Measurements from ENCODE around the gene C1QTNF6. TPM values are rescaled to one million over a fixed set of nuclear protein-coding genes. Genes with fewer than 3 reads are reported as not detected.

The C1QTNF6 gene
- polyA plus RNA-seq, 1 donor (not counting 4 experiments of a cell fraction or from before 2014, with no cell fraction given): 17.1 TPM

DNA sequence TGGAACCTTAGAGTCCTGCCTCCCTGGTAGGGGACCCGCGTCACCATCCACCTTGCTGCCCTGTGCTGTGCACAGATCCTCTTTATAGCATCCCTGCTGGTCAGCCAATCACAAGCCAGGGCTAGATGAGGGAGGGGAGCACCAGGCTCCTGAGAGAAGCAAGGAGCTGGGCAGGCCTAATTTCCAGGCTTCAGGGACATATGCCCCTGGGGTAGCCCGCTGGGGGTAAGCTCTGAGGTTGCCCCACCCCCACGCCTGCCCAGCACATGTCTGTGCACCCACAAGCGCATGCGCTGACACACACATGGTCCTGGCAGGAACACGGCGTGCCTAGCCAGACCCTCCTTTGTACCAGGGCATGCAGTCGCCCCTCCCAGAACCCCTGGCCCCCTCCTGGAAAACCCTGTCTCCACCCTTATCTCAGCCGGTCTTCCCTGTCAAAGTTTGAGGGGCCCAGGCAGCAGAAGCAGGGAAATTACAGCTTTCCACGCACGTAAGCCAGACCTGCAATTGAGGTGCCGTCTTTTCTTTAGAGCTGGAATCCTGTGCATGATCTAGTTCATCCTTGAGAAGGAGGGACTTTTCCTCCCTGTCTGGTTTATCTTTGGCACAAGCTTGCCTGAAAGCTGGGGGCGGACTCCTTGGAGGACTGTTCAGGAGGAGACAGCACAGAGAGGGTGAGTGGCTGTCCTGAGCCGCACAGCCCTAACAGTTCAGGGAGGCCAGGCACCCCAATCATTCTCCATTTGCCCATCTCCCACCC is 22.2 kb upstream of the C1QTNF6 start:
- Histone ChIP-seq H2AFZ (ENCODE audit: control insufficient read depth, low read length) (no peak overlapping the region), H3K9ac (ENCODE audit: control insufficient read depth, extremely low read depth, insufficient read depth, low read length) (no peak overlapping the region), H3K4me3 (ENCODE audit: control insufficient read depth in 2 of 3, extremely low read depth in 1 of 3, insufficient read depth in 2 of 3, low read depth in 1 of 3, low read length in 3 of 3) (no peak overlapping the region), H4K20me1 (ENCODE audit: control insufficient read depth, extremely low read depth, insufficient read depth, low read length) (no peaks in the 10 kb centered on the region), H3K9me1 (ENCODE audit: control insufficient read depth, extremely low read depth, insufficient read depth, low read length) (no peaks in the 10 kb centered on the region), H3K9me3 (ENCODE audit: control insufficient read depth, low read depth, low read length) (no peaks in the 10 kb centered on the region), H3K27ac (ENCODE audit: control insufficient read depth, insufficient read depth, low read length) (no peak overlapping the region), H3K27me3 (ENCODE audit: control insufficient read depth, extremely low read depth, insufficient read depth, low read length) (peaks cover 31% of the 10 kb centered on the region), H3K4me2 (ENCODE audit: control insufficient read depth, extremely low read depth, insufficient read depth, low read depth, low read length) (no peak overlapping the region), H3K36me3 (ENCODE audit: control insufficient read depth in 2 of 2, extremely low read depth in 1 of 2, insufficient read depth in 2 of 2, low read length in 2 of 2) (no peaks in the 10 kb centered on the region), H3K4me1 (ENCODE audit: control insufficient read depth, extremely low read depth, insufficient read depth, low read length) (no peaks in the 10 kb centered on the region), H3K79me2 (ENCODE audit: control insufficient read depth, insufficient read depth, low read length) (no peaks in the 10 kb centered on the region)
- FAIRE-seq (no peak), DNase-seq (ENCODE audit: low read depth, low spot score) (no peak)
- dilution Hi-C loops (cut with MboI; ENCODE audit: extremely low pct_ligation_motif_present, low sequenced_read_pairs): no loop called here
- TF ChIP-seq EZH2 (IDR thresholded peaks at IDR 0.05; ENCODE audit: low read length): no peak
- TF ChIP-seq, protein P1, sequence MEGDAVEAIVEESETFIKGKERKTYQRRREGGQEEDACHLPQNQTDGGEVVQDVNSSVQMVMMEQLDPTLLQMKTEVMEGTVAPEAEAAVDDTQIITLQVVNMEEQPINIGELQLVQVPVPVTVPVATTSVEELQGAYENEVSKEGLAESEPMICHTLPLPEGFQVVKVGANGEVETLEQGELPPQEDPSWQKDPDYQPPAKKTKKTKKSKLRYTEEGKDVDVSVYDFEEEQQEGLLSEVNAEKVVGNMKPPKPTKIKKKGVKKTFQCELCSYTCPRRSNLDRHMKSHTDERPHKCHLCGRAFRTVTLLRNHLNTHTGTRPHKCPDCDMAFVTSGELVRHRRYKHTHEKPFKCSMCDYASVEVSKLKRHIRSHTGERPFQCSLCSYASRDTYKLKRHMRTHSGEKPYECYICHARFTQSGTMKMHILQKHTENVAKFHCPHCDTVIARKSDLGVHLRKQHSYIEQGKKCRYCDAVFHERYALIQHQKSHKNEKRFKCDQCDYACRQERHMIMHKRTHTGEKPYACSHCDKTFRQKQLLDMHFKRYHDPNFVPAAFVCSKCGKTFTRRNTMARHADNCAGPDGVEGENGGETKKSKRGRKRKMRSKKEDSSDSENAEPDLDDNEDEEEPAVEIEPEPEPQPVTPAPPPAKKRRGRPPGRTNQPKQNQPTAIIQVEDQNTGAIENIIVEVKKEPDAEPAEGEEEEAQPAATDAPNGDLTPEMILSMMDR (optimal IDR thresholded peaks at IDR 0.05 in 1 of 3, IDR thresholded peaks at IDR 0.05 in 1 of 3, conservative IDR thresholded peaks at IDR 0.05 in 1 of 3; ENCODE audit: extremely low read depth in 1 of 3, insufficient read depth in 2 of 3, low read length in 3 of 3): no peak

GRCh38 chr22:37209140-37209845 is 21.2 kb upstream of the C1QTNF6 start:
- Histone ChIP-seq H2AFZ (ENCODE audit: control insufficient read depth, low read length) (no peak overlapping the region), H4K20me1 (ENCODE audit: control insufficient read depth, extremely low read depth, insufficient read depth, low read length) (no peaks in the 10 kb centered on the region), H3K9me3 (ENCODE audit: control insufficient read depth, low read depth, low read length) (no peaks in the 10 kb centered on the region), H3K27me3 (ENCODE audit: control insufficient read depth, extremely low read depth, insufficient read depth, low read length) (peaks cover 31% of the 10 kb centered on the region), H3K79me2 (ENCODE audit: control insufficient read depth, insufficient read depth, low read length) (no peaks in the 10 kb centered on the region), H3K4me3 (ENCODE audit: control insufficient read depth in 2 of 3, extremely low read depth in 1 of 3, insufficient read depth in 2 of 3, low read depth in 1 of 3, low read length in 3 of 3) (no peak overlapping the region), H3K36me3 (ENCODE audit: control insufficient read depth in 2 of 2, extremely low read depth in 1 of 2, insufficient read depth in 2 of 2, low read length in 2 of 2) (no peaks in the 10 kb centered on the region), H3K9ac (ENCODE audit: control insufficient read depth, extremely low read depth, insufficient read depth, low read length) (no peak overlapping the region), H3K9me1 (ENCODE audit: control insufficient read depth, extremely low read depth, insufficient read depth, low read length) (no peaks in the 10 kb centered on the region), H3K27ac (ENCODE audit: control insufficient read depth, insufficient read depth, low read length) (no peak overlapping the region), H3K4me1 (ENCODE audit: control insufficient read depth, extremely low read depth, insufficient read depth, low read length) (no peaks in the 10 kb centered on the region), H3K4me2 (ENCODE audit: control insufficient read depth, extremely low read depth, insufficient read depth, low read depth, low read length) (no peak overlapping the region)
- dilution Hi-C loops (cut with MboI; ENCODE audit: extremely low pct_ligation_motif_present, low sequenced_read_pairs): no loop called here
- DNase-seq (ENCODE audit: low read depth, low spot score): no peak
- FAIRE-seq: no peak
- no peak for TF ChIP-seq EZH2 (IDR thresholded peaks at IDR 0.05; ENCODE audit: low read length)
- TF ChIP-seq, protein P1 (optimal IDR thresholded peaks at IDR 0.05 in 1 of 3, IDR thresholded peaks at IDR 0.05 in 1 of 3, conservative IDR thresholded peaks at IDR 0.05 in 1 of 3; ENCODE audit: extremely low read depth in 1 of 3, insufficient read depth in 2 of 3, low read length in 3 of 3): no peak

Data from keratinocyte (primary cell).